NCI-H1048 (cell line): ENCODE results near the gene ARID3A.

Experiments used
- DNase-seq: peaks from one replicate; lab custom pipeline; 2025; lab: John Stamatoyannopoulos, UW

Gene ARID3A

GRCh38 chr19:1004803-1005664 is 79.2 kb downstream of the ARID3A start:
- DNase-seq: no peak

- no peak for DNase-seq
Measured at GRCh38 chr19:1006711-1007398, 81.0 kb downstream of the ARID3A start.

GRCh38 chr19:1007399-1008251 is 81.8 kb downstream of the ARID3A start:
- no peak for DNase-seq

GRCh38 chr19:1008268-1009040 is 82.6 kb downstream of the ARID3A start:
- no peak for DNase-seq

- DNase-seq: no peak
Measured at GRCh38 chr19:1009041-1009980, 83.5 kb downstream of the ARID3A start.

- no peak for DNase-seq
Measured at GRCh38 chr19:1009981-1010538, 84.2 kb downstream of the ARID3A start.

DNA sequence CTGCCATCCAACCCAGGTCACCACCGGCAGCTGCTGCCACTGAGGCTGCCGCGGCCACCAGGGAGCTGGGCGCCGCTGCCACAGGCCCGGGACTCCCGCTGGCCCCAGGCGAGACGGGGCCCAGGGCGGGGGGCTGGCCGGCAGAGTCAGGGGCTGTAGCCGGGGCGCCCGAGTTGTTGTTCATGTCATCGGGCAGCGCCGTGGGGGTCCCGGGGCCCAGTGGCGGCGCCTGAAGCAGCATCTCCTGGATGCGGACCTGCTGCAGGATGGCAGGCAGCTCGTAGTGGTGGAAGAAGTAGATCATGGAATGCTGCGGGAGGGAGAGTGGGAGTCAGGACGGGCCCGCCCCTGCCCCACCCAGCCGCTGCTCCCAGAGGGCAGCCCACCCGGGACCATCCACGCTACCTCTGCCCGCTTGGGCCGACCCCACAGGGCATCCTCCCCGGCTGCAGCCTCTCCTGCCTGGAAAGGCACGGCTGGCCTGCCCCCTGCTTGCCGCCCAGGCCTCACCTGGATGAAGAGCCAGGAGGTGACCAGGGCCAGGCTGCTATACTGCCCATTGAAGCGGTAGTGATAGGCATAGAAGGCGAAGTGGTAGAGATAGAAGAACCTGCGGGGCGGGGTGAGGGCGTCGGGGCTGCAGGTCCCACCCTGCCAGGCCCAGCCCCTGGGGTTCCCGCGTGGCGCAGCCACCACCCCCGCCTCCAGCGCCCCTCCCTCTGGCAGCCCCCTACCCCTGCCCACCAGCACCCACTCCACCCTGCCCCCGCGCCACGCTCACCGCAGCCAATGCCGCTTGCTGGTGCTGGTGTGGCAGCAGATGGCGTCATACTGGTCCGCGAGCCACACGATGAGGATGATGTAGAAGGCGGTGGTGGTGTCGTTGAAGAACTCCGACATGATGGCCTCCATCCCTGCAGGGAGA is 85.0 kb downstream of the ARID3A start:
- DNase-seq: no peak

DNA sequence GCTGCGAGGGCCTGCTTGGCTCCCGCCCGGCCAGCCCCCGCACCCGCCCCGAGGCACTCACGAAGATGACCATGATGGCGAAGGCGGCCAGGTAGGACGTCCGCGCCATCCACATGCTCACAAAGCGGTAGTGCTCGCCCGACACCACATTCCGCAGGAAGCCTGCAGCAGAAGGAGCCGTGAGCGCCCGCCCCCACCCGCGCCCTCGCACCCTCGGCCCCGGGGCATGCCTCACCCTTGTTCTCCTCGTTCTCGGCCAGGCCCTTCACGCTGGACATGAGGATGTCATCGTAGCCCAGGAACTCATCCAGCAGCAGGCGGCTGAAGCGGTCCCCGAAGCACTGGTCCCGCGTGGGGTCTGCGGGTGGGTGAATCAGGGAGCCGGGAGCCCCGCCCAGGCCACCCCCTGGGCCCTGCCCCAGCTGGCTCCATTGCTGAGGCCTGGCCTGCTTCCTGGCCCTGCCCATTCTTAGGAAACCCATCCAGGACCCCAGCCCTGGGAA is 86.0 kb downstream of the ARID3A start:
- no peak for DNase-seq

DNA sequence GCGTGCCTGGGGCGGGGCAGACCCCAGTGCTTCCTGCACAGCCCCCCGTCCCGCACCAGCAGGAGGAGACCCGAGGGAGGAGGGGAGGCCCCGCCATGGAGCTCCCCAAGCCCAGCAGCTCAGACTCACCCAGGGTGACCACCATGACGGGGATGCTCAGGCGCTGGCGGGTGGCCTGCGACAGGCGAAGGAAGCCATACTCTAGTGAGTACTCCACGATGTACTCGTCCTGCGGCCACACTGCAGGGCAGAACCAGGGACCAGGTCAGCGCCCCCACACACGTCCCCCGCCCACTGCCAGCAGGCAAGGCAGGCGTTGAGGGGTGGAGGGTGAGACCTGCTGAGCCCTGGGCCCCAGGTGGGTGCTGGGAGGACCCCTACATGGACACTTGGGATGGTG is 86.5 kb downstream of the ARID3A start:
- no peak for DNase-seq

DNA sequence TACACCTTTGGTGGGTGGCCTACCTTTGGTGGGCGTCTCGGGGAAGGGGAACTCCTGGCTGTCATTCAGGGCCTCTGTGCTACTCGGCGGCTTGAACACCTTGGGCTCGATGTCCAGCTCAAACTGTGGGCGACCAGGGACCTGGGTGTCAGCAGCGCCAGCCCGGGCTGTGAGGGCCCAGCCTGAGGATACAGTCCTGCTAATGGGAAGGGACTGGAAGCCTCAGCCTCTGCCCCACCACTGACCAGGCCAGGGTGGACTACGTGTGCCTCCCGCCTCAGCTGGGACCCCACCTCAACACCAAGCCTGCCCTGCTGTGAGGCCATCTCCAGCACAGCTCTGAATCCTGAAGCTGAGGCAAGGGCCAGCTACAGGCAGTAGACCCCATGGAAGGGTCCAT is 87.4 kb downstream of the ARID3A start:
- no peak for DNase-seq

GRCh38 chr19:1014161-1015060 is 88.6 kb downstream of the ARID3A start:
- DNase-seq: no peak

DNA sequence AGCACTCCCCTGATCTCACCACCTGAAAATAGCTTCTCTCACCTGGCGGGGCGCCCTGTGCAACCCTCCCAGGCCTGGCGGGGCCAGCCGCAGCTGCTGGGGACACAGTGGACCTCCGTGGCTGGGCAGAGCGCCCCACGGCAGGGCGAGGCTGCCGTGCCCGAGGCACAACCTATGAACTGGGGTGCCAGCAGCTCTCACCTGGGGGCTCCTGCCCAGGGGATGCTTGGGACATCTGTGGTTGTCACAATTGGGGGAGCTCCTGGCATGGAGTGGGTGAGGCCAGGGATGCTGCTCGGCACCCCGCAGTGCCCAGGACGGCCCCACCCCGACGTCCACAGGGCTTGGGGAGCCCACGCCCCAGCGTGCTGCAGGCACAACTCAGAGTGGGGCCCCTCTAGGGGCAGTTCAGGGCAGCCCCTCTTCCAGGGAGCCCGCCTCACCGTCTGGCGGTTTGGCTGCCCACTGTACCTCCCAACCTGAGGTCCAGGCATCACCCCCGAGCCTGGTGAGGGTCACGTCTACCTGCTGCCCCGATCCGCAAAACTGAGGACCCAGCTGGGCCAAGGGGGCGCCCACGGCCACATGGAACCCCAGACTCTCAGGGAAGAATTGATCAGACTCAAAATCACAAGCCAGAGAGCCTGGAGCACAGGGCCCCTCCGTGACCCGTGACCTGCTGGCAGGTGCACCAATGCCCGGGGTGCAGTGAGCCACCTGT is 89.4 kb downstream of the ARID3A start:
- DNase-seq: no peak

DNA sequence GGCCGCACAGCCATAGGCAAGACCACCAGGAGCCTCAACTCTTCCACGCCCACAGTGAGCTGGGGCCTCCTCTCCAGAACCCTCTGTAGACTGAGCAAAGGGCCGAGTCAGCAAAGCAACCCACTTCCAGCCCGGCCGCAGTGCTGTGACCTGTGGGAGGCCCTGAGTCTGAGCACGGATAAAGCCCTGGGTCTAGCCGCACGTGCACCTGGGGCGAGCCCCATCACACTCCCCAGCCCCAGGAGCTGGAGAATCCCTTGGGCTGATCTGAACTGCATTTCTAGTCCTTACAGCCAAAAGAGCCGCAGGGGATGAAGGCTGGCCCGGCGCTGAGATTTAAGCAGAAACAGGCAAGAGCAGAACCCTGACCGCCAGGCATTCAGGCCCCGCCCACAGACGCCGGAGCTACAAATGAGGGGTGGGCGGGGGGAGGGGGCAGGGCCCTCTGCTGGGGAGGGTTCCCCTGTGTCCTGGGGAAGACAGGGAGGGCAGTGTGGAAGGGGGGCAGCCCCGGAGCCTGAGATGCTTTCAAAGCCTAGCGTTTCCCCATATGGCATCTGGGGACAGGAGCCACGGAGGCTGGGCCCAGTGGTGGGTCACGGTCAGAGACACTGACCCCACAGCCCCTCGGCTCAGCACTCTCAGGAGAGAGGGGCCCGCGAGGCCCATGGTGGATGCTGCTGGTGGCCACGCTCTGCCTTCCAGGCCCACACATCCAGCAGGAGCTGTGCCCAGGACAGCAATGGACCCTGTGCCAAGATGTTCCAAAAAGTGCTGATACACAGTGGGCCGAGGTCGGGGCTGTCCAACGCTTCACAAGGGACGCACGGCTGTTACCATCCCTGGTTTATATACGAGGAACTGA is 90.2 kb downstream of the ARID3A start:
- no peak for DNase-seq

- no peak for DNase-seq
Measured at GRCh38 chr19:1016647-1017114, 90.8 kb downstream of the ARID3A start.

GRCh38 chr19:1017115-1017905 is 91.5 kb downstream of the ARID3A start:
- no peak for DNase-seq
